AG08396 (cell line): ENCODE data around the gene SALL4.
"Not testable (repeated sequence)": the region's sequence is repeated elsewhere in the genome, so short reads cannot be mapped to it uniquely, and the experiment has no call there.

ENCODE experiments used
- DNase-seq: peaks from one replicate; pipeline ENCODE4 v3.0.0; 2012; ENCODE audit warnings: low spot score, mixed read lengths

The SALL4 gene

DNA sequence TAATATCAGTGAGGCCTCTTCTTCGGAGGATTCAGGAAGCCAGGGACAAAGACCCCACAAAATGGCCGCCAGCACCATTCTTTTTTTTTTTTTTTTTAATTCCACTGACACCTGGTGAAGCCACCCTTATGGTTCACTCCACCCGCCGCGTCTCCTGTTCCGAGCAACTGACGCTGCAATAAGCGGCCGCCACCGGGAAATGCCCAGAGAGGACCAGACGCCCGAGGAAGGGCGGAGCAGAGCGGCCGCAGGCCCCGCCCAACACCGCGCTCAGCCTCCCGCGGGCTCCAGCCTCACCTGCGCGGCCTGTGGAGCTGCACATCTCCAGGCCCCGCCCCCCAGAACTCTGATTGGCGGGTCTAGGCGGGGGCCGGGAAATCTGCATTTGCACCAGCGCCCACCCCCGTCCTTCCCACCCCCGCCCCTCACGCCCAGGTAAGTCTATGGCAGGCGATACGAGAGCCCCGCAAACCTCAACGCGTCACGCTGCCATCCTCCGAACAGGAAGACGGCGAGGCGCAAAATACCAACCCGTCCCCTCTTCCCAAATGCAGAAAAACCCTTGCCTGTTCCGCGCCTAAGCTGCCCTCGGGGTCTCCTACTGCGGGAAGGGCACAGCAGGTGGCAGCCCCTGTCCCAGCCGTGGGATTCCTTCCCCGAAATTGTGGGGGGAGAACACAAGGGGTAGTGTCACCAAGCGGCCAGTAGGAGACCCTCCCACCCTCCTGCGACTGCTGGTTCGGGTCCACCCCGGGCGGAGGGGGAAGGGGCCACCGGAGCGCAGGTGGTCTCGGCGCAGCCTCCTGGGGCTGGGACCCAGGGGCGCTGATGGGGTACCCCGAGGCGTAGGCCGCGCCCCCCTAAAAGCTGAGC lies 35.1 kb downstream of the SALL4 start:
- DNase-seq = peak; percentile 55

DNA sequence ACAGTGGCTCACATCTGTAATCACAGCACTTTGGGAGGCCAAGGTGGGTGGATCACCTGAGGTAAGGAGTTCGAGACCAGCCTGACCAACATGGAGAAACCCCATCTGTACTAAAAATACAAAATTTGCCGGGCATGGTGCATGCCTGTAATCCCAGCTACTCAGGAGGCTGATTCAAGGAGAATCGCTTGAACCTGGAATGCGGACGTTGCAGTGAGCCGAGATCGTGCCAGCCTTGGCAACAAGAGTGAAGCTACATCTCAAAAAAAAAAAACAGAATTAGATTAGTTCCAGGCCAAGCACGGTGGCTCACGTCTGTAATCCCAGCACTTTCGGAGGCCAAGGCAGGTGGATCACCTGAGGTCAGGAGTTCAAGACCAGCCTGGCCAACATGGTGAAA lies 36.9 kb downstream of the SALL4 start:
- DNase-seq = not testable (repeated sequence)

DNA sequence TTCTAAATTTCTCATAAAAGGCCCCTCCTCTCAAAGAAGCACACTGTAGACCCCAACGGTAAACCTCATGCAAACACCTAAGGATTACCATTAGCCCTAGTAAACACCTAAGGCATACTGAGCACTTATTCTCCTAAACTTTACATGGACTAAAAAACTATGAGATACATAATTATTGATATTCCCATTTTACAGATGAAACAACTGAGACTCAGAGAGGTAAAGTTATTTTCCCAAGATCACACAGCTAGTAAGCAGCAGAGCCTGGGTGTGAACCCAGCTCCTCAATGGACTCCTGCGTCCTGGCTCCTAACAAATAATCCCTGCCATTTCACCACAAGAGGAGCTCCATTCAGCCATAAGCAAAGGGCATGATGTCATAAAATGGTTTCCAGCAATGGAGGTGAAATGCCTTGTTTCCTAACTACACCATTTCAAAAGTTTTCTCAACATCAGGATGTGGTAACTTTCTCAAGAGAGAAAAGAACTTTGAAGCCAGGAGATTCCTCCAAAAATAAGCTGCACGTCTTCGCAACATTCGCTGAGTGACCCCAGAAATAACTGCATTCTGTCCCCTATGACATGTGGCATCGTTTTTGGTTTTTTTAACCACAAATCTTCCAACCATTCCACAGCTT lies 38.2 kb downstream of the SALL4 start:
- DNase-seq = no peak

DNA sequence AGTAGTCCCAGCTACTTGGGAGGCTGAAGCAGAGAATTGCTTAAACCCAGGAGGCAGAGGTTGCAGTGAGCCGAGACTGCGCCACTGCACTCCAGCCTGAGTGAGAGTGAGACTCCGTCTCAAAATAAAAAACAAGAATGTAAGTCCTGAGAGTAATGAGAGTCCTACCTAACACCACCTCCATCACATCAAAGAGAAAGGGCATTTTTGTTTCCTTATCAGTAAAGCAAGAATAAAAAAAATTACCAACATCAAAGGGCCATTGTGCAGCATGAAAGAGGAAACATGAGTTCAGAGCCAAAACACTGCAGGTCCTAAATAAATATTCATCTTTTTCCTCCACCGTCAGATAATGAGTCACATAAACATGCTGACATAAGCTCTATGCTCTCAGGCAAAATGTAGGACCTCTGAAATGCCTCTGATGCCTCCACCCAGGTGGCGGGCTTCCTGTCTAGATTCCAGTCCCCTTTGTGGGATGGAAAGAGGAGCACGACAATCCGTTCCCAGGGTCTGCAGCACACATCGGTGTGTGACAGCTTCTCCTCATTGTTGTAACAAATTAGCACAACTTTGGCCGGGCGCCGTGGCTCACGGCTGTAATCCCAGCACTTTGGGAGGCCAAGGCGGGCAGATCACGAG lies 41.3 kb downstream of the SALL4 start:
- DNase-seq = peak; percentile 79

GRCh38 chr20:51759769-51760510 lies 42.4 kb downstream of the SALL4 start:
- DNase-seq = no peak

DNA sequence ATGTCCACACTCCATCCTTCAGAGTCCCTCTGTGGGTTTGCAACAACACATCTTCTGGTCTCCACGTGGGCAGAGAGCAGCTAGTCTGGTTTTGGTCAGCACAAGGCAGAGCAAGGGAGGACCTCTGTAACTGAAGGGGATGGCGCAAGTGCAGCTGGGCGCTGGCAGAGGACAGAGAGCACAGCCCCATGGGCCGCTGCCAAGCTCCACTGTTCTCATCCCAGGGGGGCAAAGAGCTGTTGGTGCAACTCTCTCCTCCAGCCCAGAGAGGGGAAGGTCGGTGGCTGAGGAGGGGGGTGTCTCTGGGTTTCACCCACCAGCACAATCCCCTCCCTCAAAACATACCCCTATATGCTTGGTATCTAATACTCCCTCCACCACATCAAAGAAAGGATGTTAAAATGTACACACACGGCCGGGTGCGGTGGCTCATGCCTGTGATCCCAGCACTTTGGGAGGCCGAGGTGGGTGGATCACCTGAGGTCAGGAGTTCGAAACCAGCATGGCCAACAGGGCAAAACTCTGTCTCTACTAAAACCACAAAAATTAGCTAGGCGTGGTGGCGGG lies 43.3 kb downstream of the SALL4 start:
- DNase-seq = no peak

GRCh38 chr20:51757226-51757625 lies 45.1 kb downstream of the SALL4 start:
- no peak for DNase-seq

DNA sequence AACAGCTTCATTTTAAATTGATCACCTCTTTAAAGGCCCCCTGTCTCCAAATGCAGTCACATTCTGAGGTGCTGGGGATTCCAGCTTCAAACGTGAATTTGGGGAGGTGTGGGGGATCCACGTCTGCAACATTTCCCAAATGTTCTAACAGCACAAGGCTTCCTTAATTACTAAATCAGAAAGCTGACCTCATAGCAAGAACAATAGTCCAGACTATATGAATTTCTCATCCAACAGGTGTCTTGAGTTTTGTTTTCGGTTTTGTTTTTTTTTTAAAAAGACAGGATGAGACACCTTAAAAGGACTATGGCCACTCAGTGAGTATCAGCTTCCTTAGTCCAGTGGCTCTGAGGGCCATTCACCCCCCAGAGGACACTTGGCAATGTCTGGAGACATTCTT lies 45.7 kb downstream of the SALL4 start:
- no peak for DNase-seq

- DNase-seq = not testable (repeated sequence)
These were observed 49.1 kb downstream of the SALL4 start for GRCh38 chr20:51753220-51753619.

GRCh38 chr20:51752343-51752951 lies 49.9 kb downstream of the SALL4 start:
- peak; percentile 57 for DNase-seq

GRCh38 chr20:51750770-51751388 lies 51.4 kb downstream of the SALL4 start:
- DNase-seq = no peak

- DNase-seq = peak; percentile 83
These were observed 52.1 kb downstream of the SALL4 start for GRCh38 chr20:51750037-51750769.

- DNase-seq = peak; percentile 20
These were observed 52.7 kb downstream of the SALL4 start for GRCh38 chr20:51749674-51750036.

DNA sequence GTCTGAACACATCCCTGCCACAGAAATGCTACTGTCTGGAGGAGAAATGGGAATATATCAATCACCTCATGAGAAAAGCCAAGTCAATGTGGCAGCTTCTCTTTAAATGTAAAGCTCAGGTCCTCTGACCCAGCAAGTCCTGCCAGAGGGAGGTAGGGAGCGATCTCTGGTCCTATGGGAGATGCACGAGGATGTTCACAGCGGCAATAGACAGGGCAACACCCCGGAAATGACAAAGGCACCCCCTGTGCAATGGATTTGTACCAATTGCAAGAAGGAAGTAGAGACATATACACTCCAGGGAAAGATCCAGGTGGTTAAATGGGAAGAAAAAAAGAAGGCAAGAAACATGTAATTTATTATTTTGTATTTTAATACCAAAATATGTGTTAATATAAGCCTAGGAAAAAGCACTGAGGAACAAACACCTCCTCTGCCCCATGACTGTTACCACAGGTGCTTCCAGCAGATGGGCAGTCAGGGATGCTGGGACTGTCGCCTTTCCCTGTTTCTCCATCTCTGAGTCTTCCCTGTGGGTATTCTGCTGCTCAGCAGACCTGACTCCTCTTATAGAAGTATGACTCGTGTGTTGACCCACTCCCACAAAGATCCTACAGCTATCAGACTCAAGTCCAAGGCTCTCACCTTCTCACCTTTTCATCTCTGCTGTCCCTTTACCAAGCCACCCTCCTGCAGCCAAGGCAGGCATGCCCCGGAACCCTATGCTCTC lies 55.0 kb downstream of the SALL4 start:
- DNase-seq = no peak

GRCh38 chr20:51745804-51746203 lies 56.5 kb downstream of the SALL4 start:
- no peak for DNase-seq

DNA sequence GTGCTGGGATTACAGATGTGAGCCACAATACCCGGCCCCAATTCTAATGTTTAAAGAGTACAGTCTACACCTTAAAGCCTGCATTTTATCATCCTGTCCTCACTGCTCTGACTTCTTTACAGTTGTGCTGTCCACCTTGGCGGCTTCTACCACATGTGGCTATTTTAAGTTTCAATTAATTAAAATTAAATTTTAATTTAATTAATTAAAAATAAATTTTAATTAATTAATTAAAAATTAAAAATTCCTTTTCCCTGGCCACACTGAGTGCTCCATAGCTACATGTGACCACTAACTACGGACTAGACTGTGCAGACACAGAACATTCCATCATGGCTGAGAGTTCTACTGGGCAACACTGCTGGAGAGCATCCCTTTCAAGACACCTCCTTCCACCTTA lies 61.5 kb downstream of the SALL4 start:
- no peak for DNase-seq

GRCh38 chr20:51740308-51740707 lies 62.0 kb downstream of the SALL4 start:
- DNase-seq = not testable (repeated sequence)

- DNase-seq = no peak
These were observed 62.5 kb downstream of the SALL4 start for GRCh38 chr20:51739722-51740249.

- no peak for DNase-seq
These were observed 63.4 kb downstream of the SALL4 start for GRCh38 chr20:51738877-51739447.
